ENCODE measurements around the gene ZNF205.

GRCh38 chr16:3118846-3119245 lies 6.5 kb downstream of the ZNF205 start:
- no peak for TF ChIP-seq JUNB (IDR thresholded peaks at IDR 0.05; ENCODE audit: unreplicated experiment)
- no peak for TF ChIP-seq CTCF (conservative IDR thresholded peaks at IDR 0.05; ENCODE audit: low read depth in 2 of 2)
- TF ChIP-seq REST (IDR thresholded peaks at IDR 0.05; ENCODE audit: unreplicated experiment): no peak
- TF ChIP-seq EZH2 (IDR thresholded peaks at IDR 0.05; ENCODE audit: low read depth, unreplicated experiment): no peak
- TF ChIP-seq POLR2AphosphoS5 (IDR thresholded peaks at IDR 0.05; ENCODE audit: low read depth): no peak
- no peak for TF ChIP-seq CREB1 (CRISPR knock-in tag; IDR thresholded peaks at IDR 0.05; ENCODE audit: low read depth)
- TF ChIP-seq STAT1 (IDR thresholded peaks at IDR 0.05; ENCODE audit: unreplicated experiment): no peak
- no peak for TF ChIP-seq EZH2phosphoT487 (IDR thresholded peaks at IDR 0.05; ENCODE audit: unreplicated experiment)
- no peak for TF ChIP-seq ETS1 (IDR thresholded peaks at IDR 0.05)
- no peak for TF ChIP-seq ZNF331 (CRISPR knock-in tag; IDR thresholded peaks at IDR 0.05; ENCODE audit: low read depth)
- no peak for TF ChIP-seq NANOG (IDR thresholded peaks at IDR 0.05; ENCODE audit: borderline replicate concordance)
- no peak for TF ChIP-seq ZNF462 (CRISPR knock-in tag; IDR thresholded peaks at IDR 0.05)
- TF ChIP-seq ZNF114 (CRISPR knock-in tag; IDR thresholded peaks at IDR 0.05): no peak
